ENCODE measurements around the gene PPIL1. TPM values are rescaled to one million over a fixed set of nuclear protein-coding genes. Genes with fewer than 3 reads are reported as not detected.

The PPIL1 gene
- total and polyA plus RNA-seq, 8 donors = 0.87 to 33.7 (median 17.1) TPM; not detected in 1

DNA sequence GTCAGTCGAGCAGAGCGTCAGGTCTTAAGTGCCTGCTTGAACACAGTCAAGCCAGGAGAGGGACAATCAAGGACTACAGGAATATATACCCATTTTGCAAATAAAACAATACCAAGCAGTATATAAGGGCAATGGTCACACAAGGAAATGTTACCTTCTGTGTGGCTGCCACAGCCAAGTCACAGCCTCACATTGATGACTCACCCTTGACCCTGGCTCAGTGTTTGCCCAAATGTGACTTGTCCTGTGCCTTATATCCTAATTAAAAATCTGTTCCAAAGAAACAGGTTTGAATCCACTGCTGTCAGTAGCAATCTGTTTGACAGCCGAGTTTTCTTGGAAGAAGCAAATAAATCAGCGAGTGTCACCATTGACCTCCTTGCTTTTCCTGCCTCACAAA is 45.4 kb upstream of the PPIL1 start:
- Histone ChIP-seq H3K27me3 (no peaks in the 10 kb centered on the region), H3K27ac (peak overlapping the region in 4 of 5 donors; percentile 11 to 84 (median 52)), H3K4me1 (peaks cover 10 to 39% (median 20%) of the 10 kb centered on the region in 4 donors), H3K36me3 (peaks cover 42 to 100% (median 96%) of the 10 kb centered on the region in 4 donors), H3K4me3 (no peak overlapping the region), H3K9me3 (no peaks in the 10 kb centered on the region)
- DNase-seq = no peak
- intact Hi-C loops (cut with DNase I; ENCODE audit: low total_unique reads) = no loop called here
- whole genome bisulfite sequencing, 5 donors = 82 to 91% (median 88%) methylated on average over 4 of the region's 4 CpGs
- TF ChIP-seq, protein P1, sequence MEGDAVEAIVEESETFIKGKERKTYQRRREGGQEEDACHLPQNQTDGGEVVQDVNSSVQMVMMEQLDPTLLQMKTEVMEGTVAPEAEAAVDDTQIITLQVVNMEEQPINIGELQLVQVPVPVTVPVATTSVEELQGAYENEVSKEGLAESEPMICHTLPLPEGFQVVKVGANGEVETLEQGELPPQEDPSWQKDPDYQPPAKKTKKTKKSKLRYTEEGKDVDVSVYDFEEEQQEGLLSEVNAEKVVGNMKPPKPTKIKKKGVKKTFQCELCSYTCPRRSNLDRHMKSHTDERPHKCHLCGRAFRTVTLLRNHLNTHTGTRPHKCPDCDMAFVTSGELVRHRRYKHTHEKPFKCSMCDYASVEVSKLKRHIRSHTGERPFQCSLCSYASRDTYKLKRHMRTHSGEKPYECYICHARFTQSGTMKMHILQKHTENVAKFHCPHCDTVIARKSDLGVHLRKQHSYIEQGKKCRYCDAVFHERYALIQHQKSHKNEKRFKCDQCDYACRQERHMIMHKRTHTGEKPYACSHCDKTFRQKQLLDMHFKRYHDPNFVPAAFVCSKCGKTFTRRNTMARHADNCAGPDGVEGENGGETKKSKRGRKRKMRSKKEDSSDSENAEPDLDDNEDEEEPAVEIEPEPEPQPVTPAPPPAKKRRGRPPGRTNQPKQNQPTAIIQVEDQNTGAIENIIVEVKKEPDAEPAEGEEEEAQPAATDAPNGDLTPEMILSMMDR (IDR thresholded peaks at IDR 0.05) = no peak
- peak in 1 of 3 donors; percentile 35 for TF ChIP-seq POLR2AphosphoS5 (IDR thresholded peaks at IDR 0.05)

GRCh38 chr6:36917541-36918193 is 43.1 kb upstream of the PPIL1 start:
- Histone ChIP-seq H3K27me3 (no peaks in the 10 kb centered on the region), H3K4me3 (no peak overlapping the region), H3K27ac (peak overlapping the region; percentile 41 to 84 (median 68)), H3K9me3 (no peaks in the 10 kb centered on the region), H3K4me1 (peaks cover 19 to 60% (median 36%) of the 10 kb centered on the region in 4 donors), H3K36me3 (peaks cover 42 to 95% (median 94%) of the 10 kb centered on the region in 4 donors)
- TF ChIP-seq, protein P1 (IDR thresholded peaks at IDR 0.05) = no peak
- TF ChIP-seq POLR2A (IDR thresholded peaks at IDR 0.05) (no peak), EP300 (IDR thresholded peaks at IDR 0.05) (no peak), POLR2AphosphoS5 (IDR thresholded peaks at IDR 0.05) (peak in 1 of 3 donors; percentile 20)
- intact Hi-C loops (cut with DNase I; ENCODE audit: low total_unique reads) = no loop called here
- 77 to 89% (median 86%) methylated on average over 10 of the region's 10 CpGs for WGBS, 5 donors
- DNase-seq = peak in 1 of 2 donors; percentile 46

- Histone ChIP-seq H3K4me1 (peaks cover 19 to 75% (median 43%) of the 10 kb centered on the region in 4 donors), H3K36me3 (peaks cover 39 to 94% (median 90%) of the 10 kb centered on the region in 4 donors), H3K27ac (peak overlapping the region in 2 of 5 donors; percentile 67 to 84)
These were observed 41.5 kb upstream of the PPIL1 start for GRCh38 chr6:36916126-36916525.

DNA sequence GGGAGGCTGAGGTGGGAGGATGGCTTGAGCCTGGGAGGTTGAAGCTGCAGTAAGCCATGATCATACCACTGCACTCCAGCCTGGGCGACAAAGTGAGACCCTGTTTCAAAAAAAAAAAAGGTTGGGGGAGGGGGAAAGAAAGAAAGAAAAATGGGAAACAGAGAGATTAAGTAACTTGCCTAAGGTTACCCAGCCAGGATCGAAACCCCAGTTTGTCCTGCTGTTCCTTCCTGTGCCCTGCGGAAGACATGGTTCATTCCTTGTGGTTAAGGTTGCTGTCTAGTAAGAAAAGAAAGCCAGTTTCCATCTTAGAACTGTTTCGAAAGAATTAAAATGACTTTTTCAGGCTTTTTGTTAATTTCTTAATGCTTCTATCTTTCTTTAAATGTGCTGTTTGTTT is 41.0 kb upstream of the PPIL1 start:
- H3K36me3 ChIP-seq = peaks cover 37 to 94% (median 89%) of the 10 kb centered on the region in 4 donors
- no peaks in the 10 kb centered on the region for H3K27me3 ChIP-seq
- 91 to 98% (median 92%) methylated on average over 4 of the region's 4 CpGs for WGBS, 5 donors
- no peak for TF ChIP-seq EP300 (IDR thresholded peaks at IDR 0.05)
- TF ChIP-seq, protein P1 (IDR thresholded peaks at IDR 0.05) = no peak
- no peak for TF ChIP-seq POLR2AphosphoS5 (IDR thresholded peaks at IDR 0.05)
- TF ChIP-seq POLR2A (IDR thresholded peaks at IDR 0.05) = no peak
- no peak for DNase-seq
- intact Hi-C loops (cut with DNase I; ENCODE audit: low total_unique reads) = no loop called here
- H3K9me3 ChIP-seq = no peaks in the 10 kb centered on the region
- H3K4me3 ChIP-seq = no peak overlapping the region
- peaks cover 19 to 77% (median 43%) of the 10 kb centered on the region in 4 donors for H3K4me1 ChIP-seq
- no peak overlapping the region for H3K27ac ChIP-seq

More at GRCh38 chr6:36916126-36916525, 41.5 kb upstream of the PPIL1 start:
- no peaks in the 10 kb centered on the region for H3K9me3 ChIP-seq
- no peaks in the 10 kb centered on the region for H3K27me3 ChIP-seq
- no peak for DNase-seq
- intact Hi-C loops (cut with DNase I; ENCODE audit: low total_unique reads) = no loop called here
- TF ChIP-seq EP300 (IDR thresholded peaks at IDR 0.05) = no peak
- TF ChIP-seq, protein P1 (IDR thresholded peaks at IDR 0.05) = no peak
- no peak for TF ChIP-seq POLR2AphosphoS5 (IDR thresholded peaks at IDR 0.05)
- 79 to 95% (median 89%) methylated on average over 2 of the region's 2 CpGs for WGBS, 5 donors
- H3K4me3 ChIP-seq = no peak overlapping the region

All from stomach (tissue), 9 donors.